ENCODE data around the gene MPHOSPH6.
"Not testable (repeated sequence)": the region's sequence is repeated elsewhere in the genome, so short reads cannot be mapped to it uniquely, and the experiment has no call there.

MPHOSPH6 gene

DNA sequence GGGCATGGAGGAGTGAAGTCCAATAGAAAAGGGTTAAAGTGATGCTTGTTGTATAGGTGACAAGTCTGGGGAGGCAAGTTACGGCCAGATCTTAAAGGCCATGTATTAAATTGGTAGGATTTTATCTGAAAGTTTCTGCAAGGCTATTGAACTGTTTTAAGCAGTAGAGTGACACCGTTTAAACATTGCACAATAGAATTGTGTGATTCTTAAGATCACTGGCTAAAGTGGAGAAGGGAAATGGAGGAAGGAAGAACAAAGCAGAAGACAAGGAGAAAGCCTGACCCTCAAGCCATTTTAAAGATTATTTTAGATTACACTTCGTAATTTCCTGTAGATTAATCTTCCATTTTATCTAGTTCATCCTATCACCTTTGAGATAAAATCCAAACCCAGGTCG, 5.6 kb upstream of the MPHOSPH6 start:
- DNase-seq (ENCODE audit: low spot score), result no peak

GRCh38 chr16:82167670-82168069, 2.4 kb downstream of the MPHOSPH6 start:
- DNase-seq (ENCODE audit: low spot score), result no peak

GRCh38 chr16:82160226-82160625, 9.8 kb downstream of the MPHOSPH6 start:
- no peak for DNase-seq (ENCODE audit: low spot score)

GRCh38 chr16:82157836-82158235, 12.2 kb downstream of the MPHOSPH6 start:
- no peak for DNase-seq (ENCODE audit: low spot score)

DNA sequence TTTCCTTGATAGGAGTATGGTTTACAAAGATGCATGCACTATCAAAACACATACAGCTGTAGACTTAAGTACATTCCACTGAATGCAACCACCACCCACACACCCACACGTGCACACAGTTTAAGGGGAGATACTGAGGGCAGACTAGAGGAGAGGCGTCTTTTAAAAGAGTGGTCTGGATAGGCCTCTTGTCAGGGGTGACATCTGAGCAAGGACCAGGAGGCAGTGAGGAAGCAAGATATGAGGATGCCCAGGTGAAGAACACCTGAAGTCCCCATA, 12.6 kb downstream of the MPHOSPH6 start:
- DNase-seq (ENCODE audit: low spot score), result no peak

DNA sequence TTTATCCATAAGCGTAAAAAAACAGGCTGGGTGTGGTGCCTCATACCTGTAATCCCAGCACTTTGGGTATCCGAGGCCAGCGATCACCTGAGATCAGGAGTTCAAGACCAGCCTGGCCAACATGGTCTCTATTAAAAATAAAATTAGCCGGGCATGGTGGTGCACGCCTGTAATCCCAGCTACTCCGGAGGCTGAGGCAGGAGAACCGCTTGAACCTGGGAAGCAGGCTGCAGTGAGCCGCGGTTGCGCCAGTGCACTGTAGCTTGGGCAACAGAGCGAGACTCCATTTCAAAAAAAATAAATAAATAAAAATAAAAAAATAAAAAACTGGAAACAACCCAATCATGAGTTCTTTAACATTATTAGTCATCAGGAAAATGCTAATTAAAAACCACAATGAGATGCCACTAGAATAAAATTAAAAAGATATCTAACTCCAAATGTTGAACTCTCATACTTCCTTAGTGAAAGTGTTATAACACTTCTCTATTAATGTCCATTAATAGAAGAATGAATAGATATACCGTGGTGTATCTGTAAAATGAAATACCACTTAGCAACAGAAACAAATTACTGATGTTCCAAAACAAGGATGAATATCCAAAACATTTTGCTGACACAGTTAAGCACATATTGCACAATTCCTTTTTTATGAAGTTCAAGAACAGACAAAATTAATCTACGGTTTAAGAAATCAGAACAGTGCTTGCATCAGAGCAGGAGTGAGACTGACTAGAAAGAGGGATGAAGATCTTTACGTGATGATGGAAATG, 13.1 kb downstream of the MPHOSPH6 start:
- no peak for DNase-seq (ENCODE audit: low spot score)

GRCh38 chr16:82152641-82153112, 17.3 kb downstream of the MPHOSPH6 start:
- DNase-seq (ENCODE audit: low spot score), result no peak

- no peak for DNase-seq (ENCODE audit: low spot score)
Measured at GRCh38 chr16:82152196-82152595, 17.8 kb downstream of the MPHOSPH6 start.

DNA sequence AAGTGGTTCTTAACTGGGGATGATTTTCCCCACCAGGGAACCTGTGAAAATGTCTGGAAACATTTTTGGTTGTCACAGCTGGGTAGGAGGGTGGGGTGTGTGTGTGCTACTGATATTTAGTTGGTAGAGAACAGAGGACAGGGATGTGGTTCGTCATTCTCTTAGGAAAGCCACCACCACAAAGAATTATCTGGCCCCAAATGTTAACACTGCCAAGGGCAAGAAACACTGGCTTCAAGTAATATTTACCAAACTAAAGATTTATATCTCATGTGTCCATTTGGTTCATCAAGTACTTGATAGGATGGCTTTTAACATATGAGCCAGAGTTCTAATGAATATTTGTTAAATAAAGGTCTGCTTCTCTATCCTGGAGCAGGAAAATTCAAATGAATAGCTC, 19.5 kb downstream of the MPHOSPH6 start:
- DNase-seq (ENCODE audit: low spot score), result no peak

GRCh38 chr16:82149536-82149935, 20.5 kb downstream of the MPHOSPH6 start:
- no peak for DNase-seq (ENCODE audit: low spot score)

DNA sequence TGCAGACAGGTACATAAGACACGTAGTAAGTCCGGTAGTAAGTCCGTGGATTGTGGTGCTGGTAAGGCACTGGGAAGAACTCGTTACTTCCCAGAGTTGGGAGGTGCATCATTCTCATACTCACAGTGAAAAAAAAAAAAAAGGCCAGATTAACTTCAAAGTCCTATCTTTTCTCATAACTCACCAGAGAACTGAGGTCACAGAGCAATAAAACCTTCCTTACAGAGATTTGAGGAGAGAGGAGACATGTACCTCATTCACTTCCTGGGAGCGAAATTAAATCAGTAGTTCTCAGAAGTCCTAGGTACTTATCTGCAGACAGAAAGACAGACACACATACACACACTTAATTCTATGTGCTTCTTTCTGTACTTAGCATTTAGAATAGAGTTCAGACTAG, 22.5 kb downstream of the MPHOSPH6 start:
- no peak for DNase-seq (ENCODE audit: low spot score)

- DNase-seq (ENCODE audit: low spot score), result no peak
Measured at GRCh38 chr16:82146957-82147356, 23.1 kb downstream of the MPHOSPH6 start.

GRCh38 chr16:82146556-82146955, 23.5 kb downstream of the MPHOSPH6 start:
- no peak for DNase-seq (ENCODE audit: low spot score)

DNA sequence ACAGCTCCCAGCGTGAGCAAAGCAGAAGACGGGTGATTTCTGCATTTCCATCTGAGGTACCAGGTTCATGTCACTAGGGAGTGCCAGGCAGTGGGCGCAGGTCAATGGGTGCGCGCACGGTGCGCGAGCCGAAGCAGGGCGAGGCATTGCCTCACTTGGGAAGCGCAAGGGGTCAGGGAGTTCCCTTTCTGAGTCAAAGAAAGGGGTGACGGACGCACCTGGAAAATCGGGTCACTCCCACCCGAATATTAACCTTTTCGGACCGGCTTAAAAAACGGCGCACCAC, 30.8 kb downstream of the MPHOSPH6 start:
- not testable (repeated sequence) for DNase-seq (ENCODE audit: low spot score)

DNA sequence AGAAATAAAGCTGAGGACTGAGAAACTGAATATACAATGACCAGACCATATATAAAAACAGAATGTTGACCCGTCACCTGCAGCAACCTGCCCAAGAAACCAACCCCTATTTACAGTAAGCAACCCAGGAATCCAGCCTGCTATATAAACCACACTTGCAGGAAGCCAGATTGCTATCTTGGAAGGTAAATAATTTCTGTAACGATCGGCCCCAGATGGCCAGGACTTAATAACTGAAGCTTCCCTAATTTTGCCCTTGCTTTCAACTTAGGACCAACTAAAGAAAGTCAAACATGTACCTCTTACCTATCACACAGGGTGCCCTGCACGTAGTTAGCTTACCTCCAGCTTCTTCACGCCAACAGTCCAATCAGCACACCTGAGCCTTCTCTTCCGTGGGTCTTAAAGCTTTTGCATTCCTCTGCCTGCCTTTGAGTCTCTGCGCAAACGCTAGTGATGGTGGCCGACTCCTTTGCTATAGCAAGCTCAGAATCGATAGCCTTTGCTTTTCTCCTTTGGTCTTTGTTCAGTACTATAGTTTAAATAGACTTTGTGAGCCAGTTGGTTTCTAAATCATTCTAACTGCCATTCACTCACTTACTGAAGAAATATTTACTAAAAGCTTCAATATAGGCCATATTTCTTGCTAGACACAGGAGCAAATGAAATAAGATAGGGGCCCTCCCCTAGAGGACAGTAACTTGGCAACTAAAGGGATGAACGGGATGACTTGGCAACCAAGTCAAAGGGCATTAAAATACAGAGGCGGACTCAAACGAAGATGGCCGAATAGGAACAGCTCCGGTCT, 31.3 kb downstream of the MPHOSPH6 start:
- no peak for DNase-seq (ENCODE audit: low spot score)

- DNase-seq (ENCODE audit: low spot score), result no peak
Measured at GRCh38 chr16:82137822-82138167, 32.2 kb downstream of the MPHOSPH6 start.

GRCh38 chr16:82136956-82137821, 32.8 kb downstream of the MPHOSPH6 start:
- DNase-seq (ENCODE audit: low spot score), result no peak

GRCh38 chr16:82135844-82136243, 34.2 kb downstream of the MPHOSPH6 start:
- DNase-seq (ENCODE audit: low spot score), result no peak

DNA sequence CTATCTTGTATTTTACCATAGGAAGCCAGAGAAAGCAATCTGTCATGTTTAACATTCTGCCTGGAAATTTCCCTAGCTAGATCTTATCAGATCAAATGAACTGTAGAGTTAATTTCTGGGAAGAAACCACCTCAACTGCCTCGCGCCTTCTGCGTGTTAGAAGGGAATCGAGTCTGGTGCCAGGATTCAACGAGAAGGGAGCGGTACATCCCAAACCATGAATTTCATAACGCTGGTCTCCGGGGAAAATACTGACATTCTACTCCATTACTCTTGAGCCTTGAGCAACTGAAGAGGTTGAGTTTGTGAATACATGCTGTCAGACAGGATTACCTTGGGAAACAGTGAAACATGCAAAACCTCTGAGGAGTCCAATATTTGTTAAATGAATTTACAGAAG, 35.2 kb downstream of the MPHOSPH6 start:
- no peak for DNase-seq (ENCODE audit: low spot score)

- no peak for DNase-seq (ENCODE audit: low spot score)
Measured at GRCh38 chr16:82133798-82134197, 36.2 kb downstream of the MPHOSPH6 start.

- DNase-seq (ENCODE audit: low spot score), result no peak
Measured at GRCh38 chr16:82129881-82130280, 40.1 kb downstream of the MPHOSPH6 start.

DNA sequence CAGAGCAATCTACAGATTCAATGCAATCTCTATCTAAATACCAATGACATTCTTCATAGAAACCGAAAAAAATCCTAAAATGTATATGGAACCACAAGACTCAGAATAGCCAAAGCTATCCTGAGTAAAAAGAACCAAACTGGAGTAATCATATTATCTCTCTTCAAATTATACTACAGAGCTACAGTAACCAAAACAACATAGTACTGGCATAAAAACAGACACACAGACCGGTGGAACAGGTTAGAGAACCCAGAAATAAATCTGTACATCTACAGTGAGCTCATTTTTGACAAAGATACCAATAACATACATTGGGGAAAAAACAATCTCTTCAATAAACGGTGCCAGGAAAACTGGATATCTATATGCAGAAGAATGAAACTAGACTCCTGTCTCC, 45.4 kb downstream of the MPHOSPH6 start:
- no peak for DNase-seq (ENCODE audit: low spot score)

GRCh38 chr16:82119405-82119804, 50.6 kb downstream of the MPHOSPH6 start:
- DNase-seq (ENCODE audit: low spot score), result no peak

Measured in hematopoietic multipotent progenitor cell treated with erythropoietin and hydrocortisone succinate and interleukin-3 and kit ligand, for 15 days (in vitro differentiated cells).